GM19455 (cell line): ENCODE results near the gene CTXND1.

Experiments used
- ATAC-seq: cut with Tn5 transposase; IDR thresholded peaks from one replicate; pipeline ENCODE4 v1.9.1; 2021; ENCODE audit not compliant: unreplicated experiment

CTXND1 gene

DNA sequence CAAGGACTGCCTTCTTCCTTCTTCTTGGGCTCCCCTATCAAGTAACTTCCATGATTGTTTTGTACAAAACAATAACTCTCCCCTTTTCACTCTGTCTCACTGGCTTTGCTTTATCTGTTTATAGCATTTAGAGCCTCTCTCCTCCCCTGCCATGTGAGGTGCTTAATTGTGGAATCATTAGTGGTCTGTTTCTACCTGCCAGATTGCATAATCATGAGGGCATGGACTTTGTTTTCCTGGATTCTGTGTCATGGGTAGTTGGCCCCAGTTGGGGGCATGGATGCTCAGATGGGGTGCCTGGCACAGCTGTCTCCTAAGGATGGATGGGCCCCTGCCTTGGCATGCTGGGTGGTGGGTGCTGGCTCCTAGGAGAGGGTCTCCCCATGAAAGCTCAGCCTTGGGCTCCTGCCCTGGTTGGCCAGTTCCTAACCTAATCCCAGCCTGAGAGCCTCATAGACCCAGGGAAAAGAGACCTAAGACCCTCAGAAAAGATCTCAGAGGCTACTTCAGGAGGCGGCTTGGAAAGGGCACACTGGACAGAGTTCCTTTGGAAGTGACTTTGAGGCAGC lies 8.0 kb upstream of the CTXND1 start:
- ATAC-seq, result no peak

DNA sequence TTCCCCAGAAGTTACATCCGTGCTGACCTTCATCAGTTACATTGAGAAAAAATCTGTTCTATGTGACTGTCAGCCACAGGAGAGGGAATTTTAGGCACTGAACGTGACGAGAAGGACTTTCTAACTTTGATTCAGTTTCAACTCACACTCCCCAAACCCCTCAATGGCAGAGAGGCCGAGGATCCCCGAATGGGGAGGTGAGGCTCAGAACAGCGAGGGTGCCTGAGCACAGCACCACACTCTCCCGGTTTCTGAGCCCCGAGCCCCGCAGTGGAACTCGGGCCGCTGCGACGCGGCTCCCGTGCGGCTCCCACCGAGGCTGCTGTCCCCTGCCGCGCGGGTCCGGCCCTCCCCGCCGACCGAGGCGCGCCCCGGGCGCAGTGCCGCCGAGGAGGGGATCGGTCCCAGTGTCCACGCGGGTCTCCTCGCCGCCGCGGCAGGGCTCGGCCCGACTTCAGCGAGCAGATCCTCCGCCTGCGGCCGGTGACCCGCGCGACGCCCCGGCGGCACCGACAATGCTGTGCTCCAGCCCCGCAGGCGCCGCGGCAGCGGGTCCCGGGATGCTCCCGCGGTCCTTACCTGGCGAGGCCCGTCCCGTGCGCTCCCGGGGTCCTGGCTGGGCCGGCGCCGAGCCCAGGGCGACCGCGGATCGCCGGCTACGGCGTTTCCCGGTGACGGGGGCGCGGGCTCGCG lies 439 bp downstream of the CTXND1 start:
- ATAC-seq, result no peak

DNA sequence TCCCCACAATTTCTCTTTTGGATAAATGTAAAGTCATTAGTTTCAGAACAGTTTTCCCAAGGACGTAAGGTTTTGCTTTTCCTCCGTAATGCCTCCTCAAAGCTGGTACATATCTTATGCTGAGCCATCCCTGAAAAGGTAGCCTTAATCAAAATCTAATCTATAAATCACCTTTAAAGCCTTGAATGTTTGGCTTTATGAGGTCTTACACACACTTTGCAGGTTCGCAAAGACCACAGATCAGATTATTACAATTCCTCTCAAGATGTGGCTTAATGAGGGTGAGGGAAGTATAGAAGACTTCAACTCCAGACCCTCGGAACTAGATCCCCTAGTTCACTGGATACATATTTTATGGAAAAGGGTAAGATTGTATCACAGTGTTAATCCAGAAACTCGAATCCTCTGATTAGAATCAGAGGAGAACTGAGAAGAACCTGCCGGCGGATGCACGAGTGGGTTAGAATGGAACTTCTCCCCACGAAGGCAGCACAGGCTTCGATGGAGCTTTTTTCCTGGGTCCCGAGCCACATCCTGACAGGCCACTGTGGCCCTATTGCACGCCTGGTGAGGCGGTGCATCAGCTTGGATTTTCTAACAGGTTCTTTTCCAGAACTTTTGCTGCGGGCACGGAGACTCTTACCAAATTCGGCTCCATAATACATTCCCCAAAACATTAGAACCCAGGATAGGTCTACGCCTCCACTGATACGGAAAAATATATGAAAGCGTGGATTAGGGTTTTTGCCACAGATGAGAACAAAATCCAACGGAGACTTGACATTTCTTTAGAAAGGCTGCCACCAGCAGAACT lies 1.2 kb downstream of the CTXND1 start:
- ATAC-seq, result no peak

DNA sequence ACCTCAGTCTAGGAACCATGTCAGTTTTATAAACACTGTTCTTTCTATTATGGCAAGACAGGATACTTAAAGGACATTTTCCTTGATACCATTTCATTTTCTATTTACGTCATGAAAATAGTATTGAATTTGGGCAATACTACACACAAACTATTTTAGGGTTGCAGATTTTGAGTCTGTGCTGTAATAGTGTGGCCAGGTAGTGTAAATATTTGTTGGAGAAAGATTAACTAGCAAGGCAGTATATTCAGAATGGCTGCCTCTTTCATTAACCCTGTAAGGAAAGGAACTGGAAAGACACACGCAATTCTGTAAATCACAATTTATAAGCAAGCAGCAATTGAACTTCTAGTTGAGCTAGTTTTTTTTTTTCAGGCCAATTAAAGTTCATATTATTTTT lies 2.0 kb downstream of the CTXND1 start:
- no peak for ATAC-seq

DNA sequence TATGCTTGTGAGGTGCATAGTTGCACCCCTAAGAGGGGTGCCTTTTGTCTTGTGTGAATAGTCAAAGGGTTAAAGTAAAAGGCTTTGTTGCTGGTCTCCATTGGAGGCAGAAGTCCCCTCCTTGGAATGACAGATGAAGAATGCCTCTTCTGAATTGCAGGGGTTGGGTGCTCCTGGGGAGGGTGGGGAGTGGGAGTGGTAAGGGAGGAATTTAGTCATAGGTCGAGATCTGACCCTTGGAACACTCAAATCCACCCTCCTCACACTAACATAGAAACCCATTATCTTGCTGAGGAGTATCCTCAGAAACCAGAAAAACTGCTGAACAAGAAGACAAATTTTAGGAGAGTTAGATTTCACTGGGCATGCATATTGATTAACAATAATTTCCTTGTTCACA lies 4.7 kb downstream of the CTXND1 start:
- no peak for ATAC-seq

DNA sequence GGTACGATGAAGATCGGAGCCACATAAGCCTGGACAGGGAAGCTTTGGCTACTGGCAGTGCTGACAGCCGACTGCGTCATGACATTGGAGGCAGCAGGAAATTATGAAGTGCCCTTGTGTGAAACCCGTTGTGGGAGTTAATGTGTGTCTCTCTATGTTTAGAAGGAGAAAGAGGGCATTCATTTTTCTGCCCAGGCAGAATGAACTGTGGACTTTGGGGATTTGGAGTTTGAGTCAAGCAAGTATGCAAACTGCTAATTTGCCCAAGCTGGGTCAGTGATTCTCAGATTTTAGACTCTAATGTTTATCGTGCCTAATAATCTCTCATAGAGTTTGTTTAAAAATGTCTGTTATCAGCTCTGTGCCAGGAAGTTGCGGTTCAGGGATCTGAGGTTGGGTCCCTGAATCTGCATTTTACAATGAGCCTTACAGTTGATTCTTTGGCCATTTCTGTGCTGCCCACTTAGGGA lies 5.6 kb downstream of the CTXND1 start:
- ATAC-seq, result no peak

DNA sequence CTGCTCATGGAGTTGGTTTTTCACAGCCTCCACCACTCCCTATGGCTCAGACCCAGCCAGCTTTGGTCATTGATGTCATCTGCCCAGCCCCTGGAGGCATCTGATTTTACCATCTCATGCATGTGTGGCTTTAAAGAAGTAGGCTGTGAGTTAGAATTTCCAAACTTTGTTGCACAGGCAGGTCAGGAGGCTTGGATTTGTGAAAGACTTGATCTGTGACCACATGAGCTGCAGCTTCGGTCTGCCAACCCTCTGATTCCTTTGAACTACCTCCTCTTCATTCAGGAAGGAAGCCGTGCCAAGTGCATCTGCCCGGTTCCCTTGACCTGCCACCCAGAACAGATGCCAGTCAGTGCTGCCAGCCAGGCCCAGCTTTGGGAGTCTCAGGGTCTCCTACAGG lies 9.2 kb downstream of the CTXND1 start:
- no peak for ATAC-seq

DNA sequence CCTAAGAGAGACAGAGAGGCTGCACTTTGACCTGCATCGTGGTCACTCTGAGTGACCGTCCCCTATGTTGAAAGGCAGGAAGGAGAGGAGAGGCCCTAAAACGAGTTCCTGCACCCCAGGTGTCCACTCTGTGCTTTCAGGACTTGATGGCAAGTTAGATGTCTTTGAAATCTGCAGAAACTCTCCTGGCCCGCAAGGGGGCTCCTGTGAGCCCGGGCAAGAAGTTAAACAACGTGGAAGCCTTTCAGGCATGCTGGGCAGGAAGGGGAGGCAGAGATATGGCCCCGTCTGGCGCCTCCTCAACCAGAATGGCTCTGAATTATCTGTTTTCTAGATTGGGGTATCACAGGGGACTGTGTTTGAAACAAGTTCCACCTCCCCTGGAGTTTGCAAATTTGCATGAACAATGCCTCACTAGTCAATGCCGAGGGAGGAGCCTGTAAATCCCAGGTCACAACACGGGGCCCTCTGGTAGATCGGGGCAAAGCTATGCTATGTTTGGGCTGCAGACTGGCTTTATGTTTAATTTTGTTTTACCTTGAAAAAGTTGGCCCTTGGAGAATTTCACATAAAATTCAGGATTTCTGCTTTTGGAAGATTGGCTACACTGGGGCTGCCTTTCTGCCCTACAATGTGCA lies 9.8 kb downstream of the CTXND1 start:
- ATAC-seq, result no peak

DNA sequence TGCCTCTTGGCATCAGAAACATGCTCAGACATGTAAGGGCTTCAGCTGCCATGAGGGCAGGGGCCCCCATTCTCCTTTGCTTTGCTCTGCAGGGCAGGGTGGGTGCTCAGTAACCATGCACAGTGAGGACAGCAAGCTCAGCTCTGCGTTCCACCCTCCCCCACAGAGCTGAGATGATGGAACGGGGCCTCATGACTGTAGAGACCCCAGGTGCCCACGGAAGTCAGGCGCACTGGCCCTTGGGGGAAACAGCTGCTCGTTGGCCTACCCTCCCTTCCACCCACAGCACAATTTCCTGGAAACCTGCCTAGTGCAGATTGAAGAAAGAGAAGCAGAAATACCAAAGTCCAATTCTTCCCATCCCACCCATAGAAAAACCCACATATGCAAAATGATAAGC lies 10.5 kb downstream of the CTXND1 start:
- no peak for ATAC-seq

DNA sequence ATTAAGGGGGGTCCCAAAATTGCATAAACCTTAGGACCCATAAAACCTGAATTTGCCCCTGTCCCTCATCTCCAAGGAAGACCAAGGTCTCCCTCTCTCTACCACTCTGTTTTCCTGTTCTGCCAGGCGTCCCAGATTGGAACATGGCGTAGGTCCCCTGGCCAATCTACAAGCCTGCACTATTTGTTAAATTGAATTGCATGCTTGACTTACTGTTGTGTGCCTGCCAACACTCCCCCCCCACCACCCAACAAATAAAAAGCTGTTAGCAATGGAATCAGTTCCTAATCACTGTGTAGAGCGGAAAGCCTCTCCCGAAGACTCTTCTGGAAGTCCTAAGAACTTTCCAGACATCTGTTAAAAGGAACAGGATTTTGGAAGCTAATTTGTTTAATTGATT lies 11.7 kb downstream of the CTXND1 start:
- no peak for ATAC-seq

DNA sequence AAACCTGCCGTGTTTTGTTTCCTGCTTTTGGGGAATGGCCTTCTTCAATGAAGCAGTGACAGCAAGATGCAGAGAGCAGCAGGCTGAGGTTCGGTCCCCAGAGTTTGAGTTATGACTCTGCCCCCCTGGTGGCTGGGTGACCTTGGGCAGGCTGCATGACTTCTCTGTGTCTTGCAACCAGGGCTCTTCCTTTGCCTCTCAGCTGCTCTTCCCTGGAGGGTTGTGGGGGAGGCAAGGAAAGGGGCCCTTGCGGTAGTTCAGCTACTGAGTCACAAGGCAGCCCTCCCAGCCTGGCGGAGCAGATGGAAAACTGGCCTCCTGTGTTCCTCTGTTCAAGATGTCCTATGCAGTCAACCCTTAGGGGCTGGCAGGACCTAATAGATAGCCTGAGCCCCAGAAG lies 17.1 kb downstream of the CTXND1 start:
- ATAC-seq, result no peak

DNA sequence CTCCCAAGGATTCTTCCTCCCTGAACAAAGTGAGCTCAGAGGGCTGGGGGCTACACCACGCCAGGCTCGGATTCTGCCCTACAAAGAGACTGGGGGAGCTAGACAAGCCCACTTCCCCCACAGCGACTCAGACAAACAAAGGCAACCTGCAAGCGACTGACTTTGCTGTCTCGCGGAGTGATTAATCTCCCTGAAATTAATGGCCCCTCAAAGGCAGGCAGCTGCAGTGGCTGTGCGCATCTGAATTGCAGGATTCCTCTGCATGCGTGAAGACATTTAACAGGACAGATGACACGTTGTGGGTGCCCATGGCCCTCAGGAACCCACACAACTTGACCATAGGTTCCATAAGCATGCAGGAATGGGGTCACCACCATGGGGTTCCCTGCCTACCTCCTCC lies 18.4 kb downstream of the CTXND1 start:
- no peak for ATAC-seq

DNA sequence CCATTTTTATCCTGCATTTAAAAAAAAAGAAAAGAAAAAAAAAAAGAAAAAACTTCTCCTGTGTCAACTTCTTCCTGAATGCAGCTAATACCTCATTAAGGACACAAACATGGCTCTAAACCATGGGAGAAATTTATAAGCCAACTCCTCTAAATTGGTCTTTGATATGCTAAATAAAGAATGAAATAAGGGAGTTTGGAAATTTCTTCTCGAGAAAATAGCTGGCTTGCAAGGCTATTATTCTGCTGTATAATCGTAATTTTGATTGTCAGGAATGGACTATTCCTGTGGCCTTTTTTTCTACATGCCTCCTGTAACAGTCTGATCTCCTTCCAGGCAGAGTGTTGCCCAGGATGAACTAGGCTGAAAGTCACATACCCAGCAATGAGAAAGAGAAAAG lies 20.6 kb downstream of the CTXND1 start:
- no peak for ATAC-seq

DNA sequence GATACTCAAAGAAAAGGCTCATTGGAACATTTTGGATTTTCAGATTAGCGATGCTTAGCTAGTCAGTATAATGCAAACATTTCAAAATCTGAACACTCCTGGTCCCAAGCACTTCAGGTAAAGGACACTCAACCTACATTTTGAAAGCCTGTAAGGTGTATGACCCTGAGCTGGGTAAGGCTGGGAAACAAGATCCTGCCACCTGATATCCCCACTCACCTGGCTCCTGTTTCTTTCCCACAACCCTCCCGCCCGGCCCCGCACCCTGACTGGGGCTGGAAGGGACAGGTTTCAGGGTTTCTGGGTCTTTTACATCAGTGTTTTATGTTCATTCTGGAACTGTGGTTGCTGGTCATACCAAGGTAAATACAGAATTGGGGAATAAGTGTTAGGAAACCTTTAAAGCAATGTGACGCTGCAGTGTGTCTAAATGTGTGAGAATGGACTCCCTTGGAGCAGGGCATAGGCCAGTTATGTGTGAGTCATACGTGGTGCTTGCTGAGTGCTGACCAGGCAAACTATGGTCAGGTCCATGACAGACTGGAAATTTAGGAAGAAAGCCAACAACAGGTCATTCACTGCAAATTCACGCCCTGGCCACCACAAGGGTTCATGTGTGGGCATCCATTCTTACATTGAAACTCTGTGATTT lies 22.9 kb downstream of the CTXND1 start:
- no peak for ATAC-seq

DNA sequence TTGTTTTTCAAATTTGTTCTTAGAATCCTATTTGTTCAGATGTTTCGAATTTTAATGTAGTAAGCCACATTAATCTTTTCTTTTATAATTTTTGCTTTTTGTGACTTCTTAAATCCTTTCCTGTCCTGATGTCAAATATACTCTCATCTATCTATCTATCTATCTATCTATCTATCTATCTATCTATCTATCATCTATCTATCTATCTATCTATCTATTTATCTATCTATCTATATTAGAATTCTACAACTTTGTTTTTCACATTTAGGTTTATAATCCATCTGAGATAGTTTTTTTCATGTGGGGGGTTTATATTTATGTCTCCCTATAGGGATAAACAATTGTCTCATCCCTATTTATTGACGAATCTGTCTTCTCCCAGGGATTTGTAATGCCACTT lies 32.1 kb downstream of the CTXND1 start:
- no peak for ATAC-seq

DNA sequence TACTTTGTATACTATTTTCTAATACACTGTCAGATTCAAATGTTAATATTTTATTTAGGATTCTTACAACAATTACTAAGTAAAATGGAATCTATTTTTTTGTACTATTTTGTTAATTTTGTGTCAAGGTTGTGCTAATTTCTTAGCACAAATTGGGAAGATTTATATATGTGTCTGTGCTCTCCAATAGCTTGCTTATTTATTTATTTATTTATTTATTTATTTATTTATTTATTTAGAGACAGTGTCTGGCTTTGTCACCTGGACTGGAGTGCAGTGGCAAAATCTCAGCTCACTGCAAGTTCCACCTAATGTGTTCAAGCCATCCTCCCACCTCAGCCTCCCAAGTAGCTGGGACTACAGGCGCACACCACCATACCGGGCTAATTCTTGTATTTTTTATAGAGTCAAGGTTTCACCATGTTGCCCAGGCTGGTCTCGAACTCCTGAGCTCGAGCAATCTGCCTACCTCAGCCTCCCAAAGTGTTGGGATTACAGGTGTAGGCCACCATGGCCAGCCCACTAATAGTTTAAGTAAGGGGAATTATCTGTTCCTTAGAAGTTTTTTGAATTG lies 34.6 kb downstream of the CTXND1 start:
- ATAC-seq, result no peak

DNA sequence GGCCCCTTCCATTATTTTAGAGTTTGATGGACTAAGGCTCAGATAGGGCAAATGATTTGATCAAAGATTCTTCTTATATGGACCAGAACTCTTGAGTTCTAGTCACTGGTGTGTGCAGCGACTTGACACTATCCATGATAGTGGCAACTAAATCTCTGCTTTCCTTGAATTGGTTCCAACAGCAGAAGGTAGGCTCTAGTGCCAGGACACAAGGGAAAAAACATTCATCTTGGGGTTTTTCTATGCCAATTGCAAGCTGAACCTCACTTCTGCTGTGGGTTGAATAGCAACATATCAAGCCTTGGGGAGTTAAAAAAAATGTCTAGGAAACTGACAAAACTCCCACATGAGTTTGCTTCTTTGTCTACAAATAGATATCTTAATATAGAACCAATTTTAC lies 35.1 kb downstream of the CTXND1 start:
- no peak for ATAC-seq

DNA sequence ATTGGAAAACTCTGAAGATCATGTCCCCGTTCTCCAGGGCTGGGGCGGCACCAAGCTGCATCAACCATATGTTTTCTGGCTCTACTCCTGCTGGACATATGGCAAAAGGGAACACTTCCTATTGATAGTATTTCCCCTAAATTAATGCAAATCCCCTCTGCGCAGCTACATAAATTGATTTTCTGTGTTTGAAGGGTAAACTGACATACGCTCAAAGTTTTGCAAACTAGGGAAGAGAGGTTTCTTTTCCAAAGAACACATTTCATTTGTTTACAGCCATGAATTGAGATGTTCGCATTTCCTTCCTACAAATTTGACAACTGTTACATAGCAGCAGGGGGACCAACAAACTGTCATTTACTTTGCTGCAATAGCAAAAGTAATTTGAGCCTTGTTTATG lies 35.9 kb downstream of the CTXND1 start:
- ATAC-seq, result no peak

DNA sequence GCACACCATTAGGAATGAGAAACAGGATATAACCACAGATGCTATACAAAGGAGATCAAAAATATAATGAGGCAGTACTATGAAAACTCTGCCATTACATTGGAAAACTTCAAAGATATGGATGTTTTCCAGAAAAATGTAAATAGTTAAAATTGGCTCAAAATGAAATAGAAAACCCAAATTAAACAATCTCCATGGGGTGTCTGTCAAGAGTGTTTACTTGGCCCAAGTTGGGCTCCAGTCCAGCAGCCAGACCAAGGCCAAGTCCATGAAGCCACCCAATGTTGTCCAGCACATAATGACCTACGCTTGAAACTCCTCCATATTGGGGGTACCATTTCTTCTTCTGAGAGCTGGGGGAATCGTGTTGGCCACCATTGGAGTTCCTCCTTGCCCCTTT lies 37.1 kb downstream of the CTXND1 start:
- no peak for ATAC-seq

DNA sequence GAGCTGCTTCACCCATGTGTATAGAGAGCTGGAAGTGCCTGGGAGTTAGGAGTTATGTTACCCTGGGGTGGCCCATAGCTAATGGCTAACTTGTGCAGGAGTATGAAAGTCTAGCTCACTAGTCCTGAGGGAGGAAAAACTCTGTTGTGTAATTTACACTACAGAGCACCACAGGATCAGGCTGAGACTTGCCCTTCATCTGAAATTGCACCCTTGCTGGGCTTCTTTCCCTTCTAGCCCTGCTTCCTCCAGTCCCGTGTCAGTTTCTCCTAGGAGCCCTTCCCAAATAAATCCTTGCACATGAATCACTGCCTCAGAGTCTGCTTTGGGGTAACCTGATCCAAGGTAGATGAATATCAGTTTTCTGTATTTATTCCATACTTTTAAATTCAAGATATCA lies 40.0 kb downstream of the CTXND1 start:
- no peak for ATAC-seq
